Measurements from ENCODE around the gene DLG2. TPM values are rescaled to one million over a fixed set of nuclear protein-coding genes. Genes with fewer than 3 reads are reported as not detected.
A peak's percentile ranks its signal among the peaks of the same experiment; 100 is the strongest.
"Not testable (repeated sequence)": the region's sequence is repeated elsewhere in the genome, so short reads cannot be mapped to it uniquely, and the experiment has no call there.

The DLG2 gene
- total and polyA plus RNA-seq, 2 of the 4 experiments (the other 2 are of a cell fraction) = 0.31 to 0.36 TPM

- H4K91ac ChIP-seq (ENCODE audit: insufficient read depth, low read depth, low read length); H3K4me1 ChIP-seq (ENCODE audit: control insufficient read depth, insufficient read depth, low read length); H3K27ac ChIP-seq (ENCODE audit: insufficient read depth, low read length); H3K56ac ChIP-seq (ENCODE audit: extremely low read depth, insufficient read depth, low read length); H3K23ac ChIP-seq (ENCODE audit: low read depth, low read length); H3K9me3 ChIP-seq (ENCODE audit: control insufficient read depth, insufficient read depth, low read length); H3K14ac ChIP-seq (replicated peaks; ENCODE audit: low read depth, low read length); H3K4me3 ChIP-seq (ENCODE audit: insufficient read depth, low read depth, low read length); H3K79me1 ChIP-seq (ENCODE audit: low read depth in 1 of 2, low read length in 2 of 2); H2BK5ac ChIP-seq (ENCODE audit: low read depth, low read length, poor library complexity, severe bottlenecking); H3K18ac ChIP-seq (ENCODE audit: low read depth, low read length); H2AK5ac ChIP-seq (ENCODE audit: low read depth, low read length); H3K27me3 ChIP-seq (ENCODE audit: control insufficient read depth, insufficient read depth, low read length); H3K4ac ChIP-seq (ENCODE audit: low read depth, low read length); H3K9ac ChIP-seq (ENCODE audit: low read depth, low read length); H3K36me3 ChIP-seq (ENCODE audit: control insufficient read depth, insufficient read depth, low read length); H4K5ac ChIP-seq (ENCODE audit: low read depth, low read length); H2BK15ac ChIP-seq (ENCODE audit: low read depth, low read length); H2AFZ ChIP-seq (replicated peaks; ENCODE audit: low read length, poor library complexity); H4K8ac ChIP-seq (ENCODE audit: low read depth in 2 of 2, low read length in 2 of 2); H4K20me1 ChIP-seq (ENCODE audit: insufficient read depth, low read length); H2BK20ac ChIP-seq (ENCODE audit: low read depth, low read length); POLR2A ChIA-PET (ENCODE audit: unreplicated experiment); CTCF ChIA-PET; intact Hi-C loops (cut with micrococcal nuclease); ATAC-seq (ENCODE audit: low read depth); dilution Hi-C loops (cut with HindIII; ENCODE audit: low sequenced_read_pairs, unreplicated experiment); H2BK120ac ChIP-seq (ENCODE audit: low read depth, low read length); H2AK9ac ChIP-seq (replicated peaks; ENCODE audit: low read depth, low read length, poor library complexity); H3K9me1 ChIP-seq (ENCODE audit: insufficient read depth, low read length); BruUV-seq (replicated peaks); in situ Hi-C loops (cut with MboI; ENCODE audit: low sequenced_read_pairs); H3K4me2 ChIP-seq (ENCODE audit: low read depth, low read length): not testable (repeated sequence)
- no CpG with 5 or more reads among the region's 2 CpGs for WGBS, 2 experiments (ENCODE audit: extremely low coverage in 2 of 2, insufficient read length in 1 of 2)
- peak; percentile 34 for DNase-seq
Observed at GRCh38 chr11:85609286-85609685, 17.9 kb downstream of the DLG2 start.

- H3K9ac ChIP-seq (ENCODE audit: low read depth, low read length); H3K9me1 ChIP-seq (ENCODE audit: insufficient read depth, low read length); H4K8ac ChIP-seq (ENCODE audit: low read depth in 2 of 2, low read length in 2 of 2); ATAC-seq (ENCODE audit: low read depth); H2AK5ac ChIP-seq (ENCODE audit: low read depth, low read length); CTCF ChIA-PET; intact Hi-C loops (cut with micrococcal nuclease); H3K4me1 ChIP-seq (ENCODE audit: control insufficient read depth, insufficient read depth, low read length); H2BK120ac ChIP-seq (ENCODE audit: low read depth, low read length); H3K27ac ChIP-seq (ENCODE audit: insufficient read depth, low read length); dilution Hi-C loops (cut with HindIII; ENCODE audit: low sequenced_read_pairs, unreplicated experiment); H3K4me2 ChIP-seq (ENCODE audit: low read depth, low read length); H2BK20ac ChIP-seq (ENCODE audit: low read depth, low read length); H2AFZ ChIP-seq (replicated peaks; ENCODE audit: low read length, poor library complexity); H4K5ac ChIP-seq (ENCODE audit: low read depth, low read length); H3K36me3 ChIP-seq (ENCODE audit: control insufficient read depth, insufficient read depth, low read length); H4K91ac ChIP-seq (ENCODE audit: insufficient read depth, low read depth, low read length); H3K18ac ChIP-seq (ENCODE audit: low read depth, low read length); H4K20me1 ChIP-seq (ENCODE audit: insufficient read depth, low read length); DNase-seq; H3K56ac ChIP-seq (ENCODE audit: extremely low read depth, insufficient read depth, low read length); H3K4me3 ChIP-seq (ENCODE audit: insufficient read depth, low read depth, low read length); in situ Hi-C loops (cut with MboI; ENCODE audit: low sequenced_read_pairs); H3K14ac ChIP-seq (replicated peaks; ENCODE audit: low read depth, low read length); POLR2A ChIA-PET (ENCODE audit: unreplicated experiment); H2BK15ac ChIP-seq (ENCODE audit: low read depth, low read length); H3K23ac ChIP-seq (ENCODE audit: low read depth, low read length); H2BK5ac ChIP-seq (ENCODE audit: low read depth, low read length, poor library complexity, severe bottlenecking); H3K9me3 ChIP-seq (ENCODE audit: control insufficient read depth, insufficient read depth, low read length); BruUV-seq (replicated peaks); H2AK9ac ChIP-seq (replicated peaks; ENCODE audit: low read depth, low read length, poor library complexity); H3K79me1 ChIP-seq (ENCODE audit: low read depth in 1 of 2, low read length in 2 of 2); H3K27me3 ChIP-seq (ENCODE audit: control insufficient read depth, insufficient read depth, low read length); H3K4ac ChIP-seq (ENCODE audit: low read depth, low read length): not testable (repeated sequence)
Observed at GRCh38 chr11:85608621-85609020, 18.5 kb downstream of the DLG2 start.

Measured in IMR-90 (cell line).